Retina (tissue), 1 donor: ENCODE results near the gene MPZL3.

Experiments
- DNase-seq: peaks from one replicate; pipeline ENCODE4 v3.0.0-alpha.2; 2016

MPZL3 gene, protein sequence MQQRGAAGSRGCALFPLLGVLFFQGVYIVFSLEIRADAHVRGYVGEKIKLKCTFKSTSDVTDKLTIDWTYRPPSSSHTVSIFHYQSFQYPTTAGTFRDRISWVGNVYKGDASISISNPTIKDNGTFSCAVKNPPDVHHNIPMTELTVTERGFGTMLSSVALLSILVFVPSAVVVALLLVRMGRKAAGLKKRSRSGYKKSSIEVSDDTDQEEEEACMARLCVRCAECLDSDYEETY

DNA sequence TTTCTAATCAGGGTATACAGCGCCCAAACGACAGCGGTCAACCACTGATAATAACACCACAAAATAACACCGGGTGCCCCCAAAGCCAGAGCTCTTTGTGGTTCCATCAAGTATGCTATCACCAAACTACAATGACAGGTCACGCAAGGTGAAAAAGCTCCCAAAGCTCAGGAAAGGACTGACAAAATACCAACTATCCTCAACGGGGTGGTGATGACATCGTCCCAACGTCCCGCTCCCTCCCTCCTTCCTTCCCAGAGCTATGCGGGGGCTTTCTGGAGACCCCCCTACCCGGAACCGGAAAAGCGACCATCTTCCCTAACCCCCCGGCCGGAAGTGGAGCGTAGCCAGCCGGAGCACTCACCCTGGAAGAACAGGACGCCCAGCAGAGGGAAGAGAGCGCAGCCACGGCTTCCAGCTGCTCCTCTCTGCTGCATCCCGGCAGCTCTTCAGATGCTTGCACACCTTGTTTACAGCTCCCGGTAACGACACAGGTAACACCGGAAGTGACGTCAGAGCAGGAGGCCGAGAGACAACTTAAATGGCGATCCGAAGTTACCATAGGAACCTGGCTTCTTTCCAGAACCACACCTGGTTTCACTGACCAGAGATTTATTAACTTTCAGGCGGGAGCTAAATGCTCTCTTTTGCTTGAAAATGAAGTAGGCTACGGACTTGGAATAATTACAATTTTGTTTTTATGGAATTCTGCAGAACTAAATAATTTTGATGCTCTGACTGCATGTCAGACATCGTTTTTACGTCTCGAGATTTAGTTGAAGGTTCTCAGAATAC lies at the start of gene MPZL3:
Gene MPZL3, minus strand, starts transcription at position 508 of the 795 bp plus-strand sequence. Its CDS starts 71 bp downstream, at position 437.
- peak; percentile 98 for DNase-seq

DNA sequence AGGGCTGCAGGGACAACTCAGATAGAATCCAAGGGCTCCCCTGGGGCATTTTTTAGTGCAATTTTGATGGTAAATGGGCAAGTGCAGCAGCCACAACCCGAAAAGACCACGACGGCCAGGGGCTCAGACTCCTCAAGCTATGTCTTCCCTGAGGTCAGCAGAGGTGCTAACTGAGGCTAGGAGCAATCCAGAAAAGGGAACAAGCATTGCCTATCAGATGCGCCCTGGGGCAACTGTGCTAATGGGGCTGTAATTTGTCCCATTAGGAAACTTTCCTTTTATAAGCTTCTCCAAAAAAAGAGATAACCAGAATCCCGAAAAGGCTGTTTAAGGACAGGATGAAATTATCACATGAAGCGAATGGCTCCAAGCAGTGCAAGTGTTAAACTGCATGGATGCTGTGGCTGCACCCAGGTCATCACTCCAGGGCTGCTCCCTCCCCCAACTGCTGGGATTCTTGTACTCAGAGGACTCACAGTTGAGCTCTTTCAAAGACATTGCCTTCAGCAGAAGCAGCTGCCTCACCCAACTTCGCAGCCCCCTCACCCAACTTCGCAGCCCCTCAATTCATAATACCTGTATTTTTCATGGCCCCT lies 49.5 kb upstream of the MPZL3 start:
- DNase-seq = no peak

DNA sequence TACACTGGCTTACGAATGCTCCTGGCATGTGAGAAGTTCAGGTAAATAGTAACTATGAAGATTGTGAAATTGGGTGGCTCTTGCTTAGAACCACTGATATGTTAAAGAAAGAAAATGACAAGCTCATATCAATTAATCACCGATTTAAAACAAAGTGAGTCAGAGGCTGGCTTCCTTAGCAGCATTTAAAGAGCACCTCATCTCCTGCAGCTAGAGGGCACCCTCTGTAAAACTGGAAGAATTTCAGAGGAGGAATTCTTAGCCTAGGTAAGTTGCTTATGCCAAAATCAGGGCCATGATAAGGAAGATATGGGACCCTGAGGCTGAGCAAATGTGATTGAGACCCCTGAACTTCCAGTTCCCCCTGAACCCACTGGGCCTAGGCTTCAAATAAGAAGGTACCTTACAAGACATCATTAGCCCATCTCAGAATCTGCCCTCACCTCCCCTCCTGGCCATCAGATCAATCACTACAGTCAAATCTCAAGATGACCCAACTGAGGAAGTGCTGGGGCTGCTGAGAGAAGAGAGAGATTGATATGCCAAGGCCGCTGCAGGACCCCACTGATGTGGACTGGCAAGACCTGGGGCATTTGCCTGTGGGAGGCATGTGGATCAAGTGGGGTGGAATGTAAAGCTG lies 43.8 kb upstream of the MPZL3 start:
- DNase-seq = no peak

DNA sequence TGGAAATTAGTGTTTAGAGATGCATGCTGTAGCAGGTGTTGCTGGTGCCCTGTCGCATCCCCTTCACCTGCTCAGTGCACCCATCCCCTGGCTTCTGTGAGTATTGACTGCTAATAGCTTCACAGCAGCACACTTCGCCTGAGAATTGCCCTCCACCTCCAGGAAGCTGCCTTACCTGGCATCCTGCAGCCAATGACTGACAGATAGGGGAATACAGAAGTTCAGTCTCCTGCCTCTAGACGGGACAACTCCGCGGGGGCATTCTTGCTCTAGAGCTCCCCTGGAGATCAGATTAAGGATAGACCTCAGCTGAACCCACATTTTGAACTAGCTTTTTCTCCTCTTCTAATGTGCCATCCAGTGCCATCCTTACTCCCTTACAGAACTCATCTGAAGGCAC lies 43.0 kb upstream of the MPZL3 start:
- no peak for DNase-seq

DNA sequence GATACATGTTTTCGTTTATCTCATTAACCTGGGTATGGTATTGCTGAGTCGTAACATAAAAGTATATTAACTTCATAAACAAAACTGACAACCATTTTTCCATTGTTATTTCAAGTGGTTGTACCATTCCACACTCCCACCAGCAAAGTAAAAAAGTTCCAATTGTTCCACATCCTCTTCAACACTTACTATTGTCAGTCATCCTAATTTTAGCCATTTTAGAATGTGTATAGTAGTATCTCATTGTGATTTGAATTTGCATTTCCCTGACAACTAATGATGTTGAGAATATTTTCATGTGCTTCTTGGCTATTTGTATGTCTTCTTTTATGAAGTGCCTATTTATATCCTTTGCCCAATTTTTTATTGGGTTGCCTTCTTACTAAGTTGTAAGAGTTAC lies 41.9 kb upstream of the MPZL3 start:
- DNase-seq = no peak

DNA sequence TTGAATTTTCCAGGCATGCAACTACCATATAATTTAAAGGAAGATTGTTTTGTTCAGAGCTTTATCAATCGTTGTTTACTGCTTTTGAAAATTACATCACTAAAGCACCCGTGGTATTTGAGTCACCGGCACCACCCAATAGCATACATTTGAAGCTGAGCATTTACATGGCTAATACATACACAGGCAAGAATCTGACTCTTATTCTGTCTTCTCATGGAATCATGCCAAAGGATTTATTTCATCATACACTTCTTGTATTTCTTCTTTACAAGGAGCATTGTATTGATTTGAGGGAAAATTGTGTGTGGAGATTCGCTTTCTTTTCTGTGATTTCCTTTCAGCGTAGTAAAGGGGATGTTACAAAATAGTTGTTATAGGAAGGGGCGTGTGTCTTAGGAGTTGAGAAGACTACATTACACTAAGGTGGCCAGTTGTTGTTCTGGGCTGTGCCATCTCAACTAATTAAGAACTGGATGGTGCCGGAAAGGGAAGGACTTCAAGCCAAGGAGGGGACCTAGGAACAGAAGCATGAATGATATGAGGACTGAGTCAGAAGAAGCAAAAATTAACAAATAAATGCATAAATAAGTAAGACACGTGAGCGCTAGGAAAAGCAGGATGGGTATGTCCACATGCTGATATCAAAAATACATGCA lies 39.4 kb upstream of the MPZL3 start:
- DNase-seq = no peak

DNA sequence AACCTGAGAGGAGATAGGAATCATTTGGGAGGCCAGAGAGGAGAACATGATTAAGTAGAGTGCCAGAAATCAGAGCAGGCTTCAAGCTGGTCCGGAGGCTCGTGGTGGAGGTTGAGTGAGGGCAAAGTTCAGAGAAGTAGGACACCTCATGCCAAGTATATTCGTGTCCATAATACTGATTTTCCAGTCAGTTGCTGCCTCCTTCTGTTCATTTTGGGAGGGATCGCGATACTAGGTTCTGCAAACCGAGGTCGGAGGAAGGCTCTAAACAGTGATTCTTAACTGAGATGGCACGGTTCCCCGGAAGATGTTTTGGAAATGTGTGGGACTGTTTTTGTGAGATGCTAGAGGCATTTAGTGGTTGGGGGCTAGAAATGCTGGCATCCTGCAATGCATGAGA lies 38.8 kb upstream of the MPZL3 start:
- DNase-seq = peak; percentile 3

DNA sequence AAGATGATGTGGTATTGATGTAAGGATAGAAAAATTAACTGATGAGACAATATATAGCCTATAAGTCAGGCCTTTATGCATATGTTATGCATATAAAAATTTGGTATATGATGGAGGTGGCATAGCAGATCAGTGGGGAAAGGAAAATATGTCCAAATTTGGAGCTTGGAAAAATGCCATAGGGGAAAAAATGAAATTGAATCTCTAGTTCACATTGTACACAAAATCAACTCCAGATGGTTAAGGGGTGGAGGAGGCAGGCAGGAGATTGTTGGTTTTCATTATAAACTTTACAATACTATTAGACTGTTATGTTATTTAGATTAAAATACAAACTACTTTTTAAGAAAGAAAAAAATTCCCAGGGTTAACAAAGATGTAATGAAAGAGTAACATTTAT lies 37.2 kb upstream of the MPZL3 start:
- DNase-seq = no peak

DNA sequence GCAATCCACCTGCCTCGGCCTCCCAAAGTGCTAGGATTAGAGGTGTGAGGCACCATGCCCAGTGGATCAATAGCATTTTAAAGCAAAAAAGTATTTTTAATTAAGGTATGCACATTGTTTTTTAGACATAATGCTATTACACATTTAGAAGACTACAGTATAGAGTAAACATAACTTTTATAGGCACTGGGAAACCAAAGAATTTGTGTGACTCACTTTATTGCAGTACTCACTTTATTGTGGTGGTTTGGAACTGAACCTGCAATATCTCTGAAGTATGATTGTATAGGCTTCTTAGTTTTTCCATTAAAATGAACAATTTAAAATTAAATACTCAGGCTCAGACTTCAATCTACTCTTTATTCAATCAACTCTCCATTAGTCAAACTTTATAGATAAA lies 34.8 kb upstream of the MPZL3 start:
- no peak for DNase-seq

DNA sequence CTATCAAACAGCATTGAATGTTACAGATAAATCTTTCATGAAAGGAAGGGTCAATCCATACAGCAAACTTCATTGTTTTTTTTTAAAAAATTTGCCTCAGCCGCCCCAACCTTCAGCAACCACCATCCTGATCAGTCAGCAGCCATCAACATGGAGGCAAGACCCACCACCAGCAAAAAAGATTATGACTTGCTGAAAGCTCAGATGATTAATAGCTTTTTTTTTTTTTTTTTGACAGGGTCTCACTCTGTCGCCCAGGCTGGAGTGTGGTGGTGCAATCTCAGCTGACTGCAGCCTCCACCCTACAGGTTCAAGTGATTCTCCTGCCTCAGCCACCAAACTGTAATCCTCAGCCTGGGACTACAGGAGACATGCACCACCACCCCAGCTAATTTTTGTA lies 34.4 kb upstream of the MPZL3 start:
- DNase-seq = no peak

DNA sequence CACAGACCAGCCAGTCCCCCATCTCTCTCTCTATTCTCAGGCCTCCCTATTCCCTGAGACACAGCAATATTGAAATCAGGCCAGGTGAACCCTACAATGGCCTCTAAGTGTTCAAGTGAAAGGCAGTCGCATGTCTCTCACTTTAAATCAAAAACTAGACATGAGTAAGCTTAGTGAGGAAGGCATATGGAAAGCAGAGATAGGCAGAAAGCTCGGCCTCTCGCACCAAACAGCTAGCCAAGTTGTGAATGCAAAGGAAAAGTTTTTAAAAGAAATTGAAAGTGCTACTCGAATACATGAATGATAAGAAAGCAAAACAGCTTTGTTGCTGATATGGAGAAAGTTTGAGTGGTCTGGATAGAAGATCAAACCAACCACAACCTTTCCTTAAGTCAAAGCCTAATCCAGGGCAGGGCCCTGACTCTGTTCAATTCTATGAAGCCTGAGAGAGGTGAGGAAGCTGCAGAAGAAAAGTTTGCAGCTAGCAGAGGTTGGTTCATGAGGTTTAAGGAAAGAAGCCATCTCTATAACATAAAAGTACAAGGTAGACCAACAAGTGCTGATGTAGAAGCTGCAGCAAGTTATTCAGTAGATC lies 31.7 kb upstream of the MPZL3 start:
- no peak for DNase-seq

DNA sequence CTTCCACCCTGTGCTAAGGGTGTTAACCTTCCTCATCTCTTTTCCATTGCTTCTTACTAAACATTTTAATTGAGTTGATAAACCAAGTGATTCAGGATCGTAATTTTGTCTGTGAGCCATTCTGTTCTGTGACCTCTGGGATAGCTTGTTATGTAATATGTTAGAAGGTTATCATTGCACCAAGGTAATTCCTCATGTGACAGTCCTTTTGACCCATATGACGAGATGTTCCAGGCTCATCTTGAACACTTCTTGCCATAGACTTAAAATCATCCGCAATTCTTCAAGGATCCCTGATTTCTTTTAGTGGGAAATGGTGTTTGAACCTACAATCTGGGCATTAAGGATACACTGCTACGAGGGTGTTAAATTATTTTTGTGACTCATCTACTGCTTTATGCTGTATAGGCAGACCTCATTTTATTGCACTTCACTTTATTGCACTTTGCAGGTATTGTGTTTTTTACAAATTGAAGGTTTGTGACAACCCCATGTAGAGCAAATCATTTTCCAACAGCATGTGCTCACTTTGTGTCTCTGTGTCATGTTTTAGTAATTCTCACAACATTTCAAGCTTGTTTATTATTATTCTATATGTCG lies 31.0 kb upstream of the MPZL3 start:
- no peak for DNase-seq

DNA sequence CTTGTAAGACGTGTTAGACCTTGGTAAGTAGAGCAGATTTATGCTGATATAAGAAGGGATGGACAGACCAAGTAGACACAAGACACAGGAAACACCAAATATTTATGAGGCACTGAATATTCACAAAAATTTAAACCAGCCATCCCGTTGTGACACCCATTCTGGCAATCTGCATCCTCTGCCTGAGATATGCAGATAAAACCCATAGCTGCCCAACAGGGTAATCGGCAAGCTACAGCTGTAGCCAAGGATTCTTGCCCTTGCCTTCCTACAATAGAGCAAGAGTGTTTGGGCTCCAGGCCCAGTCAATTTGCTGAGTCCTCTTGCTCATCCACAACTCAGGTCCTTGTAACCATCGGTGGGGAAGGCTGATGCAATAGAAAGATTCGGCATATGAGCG lies 30.4 kb upstream of the MPZL3 start:
- DNase-seq = no peak

DNA sequence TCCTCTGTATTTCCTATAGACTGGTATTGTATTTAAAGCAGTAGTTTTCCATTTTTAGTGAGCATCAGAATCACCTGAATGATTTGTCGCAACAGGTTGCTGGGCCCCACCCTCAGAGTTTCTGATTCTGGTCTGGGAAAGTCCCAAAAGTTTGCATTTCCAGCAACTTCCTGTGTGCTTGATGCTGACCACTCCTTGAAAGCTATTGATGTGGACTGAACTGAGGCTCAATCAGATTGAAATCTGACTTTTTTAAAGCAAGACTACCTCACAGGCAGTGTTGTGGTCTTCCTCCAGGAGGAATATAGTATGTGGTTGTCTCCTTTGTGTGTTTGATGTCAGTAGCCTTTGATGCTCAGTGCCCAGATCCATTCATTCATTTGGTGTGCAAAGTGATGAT lies 29.1 kb upstream of the MPZL3 start:
- DNase-seq = no peak

DNA sequence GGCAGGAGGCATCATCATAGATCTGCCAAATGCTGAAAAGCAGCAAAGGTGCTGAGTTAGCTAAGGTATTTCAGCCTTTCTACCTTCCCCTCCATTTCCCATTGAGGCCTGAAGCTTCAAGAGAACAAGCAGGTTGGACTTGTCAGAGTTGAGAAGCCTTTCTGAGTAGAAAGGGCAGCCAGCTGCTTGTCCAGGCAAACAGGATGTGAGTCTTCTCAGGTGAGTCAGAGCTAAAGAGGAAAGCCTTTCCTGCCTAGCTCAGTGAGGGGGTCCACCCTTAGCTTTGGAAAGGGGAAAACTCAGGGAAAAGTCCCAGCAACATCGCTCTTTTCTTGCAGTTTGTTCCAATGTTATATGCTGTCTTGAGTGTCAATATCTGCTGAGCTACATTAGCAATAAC lies 25.1 kb upstream of the MPZL3 start:
- no peak for DNase-seq

DNA sequence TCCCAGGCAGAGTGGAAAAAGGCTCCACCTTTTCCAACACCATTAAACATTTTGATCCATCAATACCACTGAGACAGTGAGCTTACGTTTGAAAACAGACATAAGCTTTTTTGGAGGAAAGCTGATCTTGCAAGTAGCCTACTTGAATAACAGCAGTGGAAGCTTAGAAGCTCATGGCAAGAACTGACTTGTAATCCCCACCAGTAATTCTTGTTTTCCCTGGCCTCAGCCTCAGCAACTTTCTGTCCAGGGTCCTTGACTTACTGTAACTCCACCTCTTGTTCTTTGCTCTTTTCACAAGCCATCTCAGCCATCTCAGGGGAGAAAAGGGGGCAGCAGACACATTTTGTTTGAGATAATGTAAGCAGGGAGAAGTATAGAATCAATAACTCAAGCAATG lies 24.3 kb upstream of the MPZL3 start:
- no peak for DNase-seq

DNA sequence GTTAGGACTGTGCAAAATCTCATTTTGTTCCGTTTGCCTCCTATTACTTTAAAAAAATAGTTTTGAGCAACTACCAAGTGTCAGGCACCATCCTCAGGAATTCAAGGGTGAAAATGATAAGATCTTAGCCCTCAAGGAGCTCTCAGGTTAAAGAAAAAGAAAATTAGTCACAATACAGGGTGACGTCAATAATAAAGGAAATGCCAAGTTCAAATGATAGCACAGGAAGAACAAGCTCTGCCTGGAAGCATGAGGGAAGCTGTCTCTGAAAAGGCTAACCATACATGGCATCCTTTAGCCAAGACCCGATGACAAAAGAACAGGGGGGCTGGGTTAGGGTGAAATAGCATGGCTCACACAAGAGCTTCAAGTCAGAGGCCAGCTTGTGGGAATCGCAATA lies 23.0 kb upstream of the MPZL3 start:
- DNase-seq = no peak

DNA sequence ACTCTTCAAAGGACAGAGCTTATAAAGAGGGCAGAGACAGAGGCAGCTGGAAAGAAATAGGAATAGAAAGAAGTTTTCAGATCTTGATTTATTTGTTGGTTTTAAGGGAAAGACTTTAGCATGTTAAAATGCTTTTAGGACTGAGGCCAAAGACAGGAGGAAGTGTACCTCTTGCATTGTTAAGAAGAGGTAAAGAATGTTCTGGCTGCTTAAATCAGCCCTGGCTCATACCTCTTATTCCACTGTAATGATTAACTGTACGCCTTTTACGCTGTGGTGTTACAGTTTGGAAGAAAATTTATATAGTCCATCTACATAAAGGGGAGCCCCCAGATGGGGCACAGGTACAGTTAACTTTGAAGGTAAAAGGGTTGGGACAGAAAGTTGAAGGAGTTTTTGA lies 22.0 kb upstream of the MPZL3 start:
- no peak for DNase-seq

DNA sequence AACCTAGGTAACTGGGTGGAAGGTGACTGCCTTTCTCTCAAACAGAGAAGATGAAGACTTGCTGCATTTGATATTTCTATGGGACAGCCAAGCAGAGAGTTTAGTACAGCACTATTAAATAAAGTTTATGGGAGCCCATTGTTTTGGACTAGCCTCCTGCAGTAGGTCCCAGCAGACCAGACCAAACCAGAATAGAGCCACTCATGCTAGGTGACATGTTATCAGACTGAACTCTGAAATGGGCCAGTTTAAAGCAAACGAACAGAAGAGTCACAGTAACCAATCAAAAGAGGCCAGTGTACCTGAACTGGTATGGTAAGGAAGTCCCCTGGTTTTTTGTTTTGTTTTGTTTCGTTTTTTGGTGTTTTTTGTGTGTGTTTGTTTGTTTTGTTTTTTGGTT lies 19.8 kb upstream of the MPZL3 start:
- no peak for DNase-seq

DNA sequence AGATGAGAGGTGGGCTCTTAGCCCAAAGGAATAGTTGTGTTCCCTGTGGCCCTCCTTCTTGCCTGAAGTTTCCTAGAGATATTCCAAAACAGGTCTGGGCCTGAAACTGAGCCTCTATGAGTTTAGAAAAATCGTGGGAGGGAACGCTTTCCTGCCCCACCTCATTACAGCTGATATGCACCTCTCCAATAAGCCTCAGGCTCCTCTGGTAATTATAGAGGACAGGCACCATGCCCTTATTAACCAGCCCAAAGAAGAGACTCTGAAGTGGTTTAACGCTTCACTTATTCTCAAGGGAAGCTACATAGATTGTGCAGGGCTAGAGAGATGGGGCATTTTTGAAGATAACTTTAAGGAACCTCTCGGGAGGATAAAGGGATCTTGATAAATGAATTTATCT lies 15.3 kb upstream of the MPZL3 start:
- DNase-seq = peak; percentile 47

DNA sequence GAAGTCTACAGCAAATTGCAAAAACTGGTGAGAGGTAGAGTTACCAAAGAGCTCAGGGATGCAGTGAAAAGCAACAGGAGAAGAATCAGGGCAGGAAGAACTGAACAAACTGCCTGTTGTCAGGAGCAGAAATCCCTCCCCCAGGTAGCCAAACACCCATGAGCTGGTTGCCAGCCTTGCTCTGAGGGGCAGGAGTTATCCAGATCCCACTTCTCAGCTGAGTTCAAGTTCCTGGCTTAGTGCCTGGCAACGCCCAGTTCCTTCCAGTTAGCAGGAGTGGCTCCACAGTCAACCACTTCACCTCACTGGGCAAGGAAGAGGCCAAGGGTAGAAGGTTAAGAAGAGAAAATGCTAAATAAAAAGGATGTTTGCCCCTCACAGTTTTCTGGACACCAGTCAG lies 13.8 kb upstream of the MPZL3 start:
- no peak for DNase-seq
